ENCODE data around the gene RBM25.
"Not testable (repeated sequence)": the region's sequence is repeated elsewhere in the genome, so short reads cannot be mapped to it uniquely, and the experiment has no call there.

RBM25 gene

GRCh38 chr14:73153272-73153671, 94.9 kb downstream of the RBM25 start:
- DNase-seq (ENCODE audit: extremely low spot score): no peak
- no peak for TF ChIP-seq CTCF (IDR thresholded peaks at IDR 0.05; ENCODE audit: control extremely low read depth, extremely low read depth, low read depth, missing control alignments)
- CTCF ChIA-PET: interaction anchor here (1.0 to 1.4 kb wide), 4 partner anchors 11 to 20 kb away, joined by 3 to 6 read pairs (median 4); no protein-coding TSS in a partner anchor
- POLR2A ChIA-PET: no interaction called here

DNA sequence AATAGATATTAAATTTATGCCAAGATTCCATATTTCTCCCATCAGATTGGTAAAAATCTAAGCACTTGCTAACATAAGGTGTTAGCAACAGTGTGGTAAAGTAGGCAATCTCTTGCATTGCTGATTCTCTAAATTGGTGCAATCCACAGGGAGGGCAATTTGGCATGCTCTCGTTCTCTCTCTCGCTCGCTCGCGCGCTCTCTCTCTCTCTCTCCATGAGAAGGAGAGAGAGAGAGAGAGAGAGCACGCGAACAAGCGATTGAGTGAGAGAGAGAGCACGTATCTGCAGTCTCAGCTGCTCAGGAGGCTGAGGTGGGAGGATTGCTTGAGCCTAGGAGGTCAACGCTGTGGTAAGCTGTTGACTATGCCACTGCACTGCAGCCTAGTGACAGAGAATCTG, 103.9 kb downstream of the RBM25 start:
- ChIA-PET CTCF (interaction anchor here (1.2 to 1.6 kb wide), 2 partner anchors 11 to 307 kb away, joined by 3 to 5 read pairs; no protein-coding TSS in a partner anchor), POLR2A (no interaction called here)
- no peak for DNase-seq (ENCODE audit: extremely low spot score)
- TF ChIP-seq CTCF (IDR thresholded peaks at IDR 0.05; ENCODE audit: control extremely low read depth, extremely low read depth, low read depth, missing control alignments): no peak

DNA sequence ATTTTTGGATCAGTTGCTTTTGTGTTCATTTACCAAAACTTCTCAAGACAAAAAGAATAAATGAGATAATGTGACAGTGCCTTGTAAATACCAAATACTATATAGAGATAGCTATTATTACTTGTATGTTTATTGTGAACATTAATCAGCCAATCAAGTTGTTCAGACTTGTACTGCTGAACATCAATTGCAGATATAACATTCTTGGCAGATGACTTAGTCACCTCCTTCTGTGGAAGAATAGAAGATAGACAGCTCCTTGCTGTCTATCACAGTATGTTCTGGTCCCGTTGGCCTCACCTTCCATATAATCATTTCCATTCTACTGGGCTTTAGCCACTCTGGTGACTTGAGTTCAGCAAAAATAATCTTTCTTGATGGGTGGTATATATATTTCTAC, 108.1 kb downstream of the RBM25 start:
- ChIA-PET POLR2A (no interaction called here), CTCF (no interaction called here)
- no peak for DNase-seq (ENCODE audit: extremely low spot score)
- TF ChIP-seq CTCF (IDR thresholded peaks at IDR 0.05; ENCODE audit: control extremely low read depth, extremely low read depth, low read depth, missing control alignments): no peak

- POLR2A ChIA-PET: no interaction called here
- DNase-seq (ENCODE audit: extremely low spot score): no peak
- CTCF ChIA-PET: interaction anchor here (1.2 to 1.8 kb wide), 3 partner anchors 8 to 22 kb away, joined by 3 to 4 read pairs (median 4); no protein-coding TSS in a partner anchor
- no peak for TF ChIP-seq CTCF (IDR thresholded peaks at IDR 0.05; ENCODE audit: control extremely low read depth, extremely low read depth, low read depth, missing control alignments)
Measured at GRCh38 chr14:73167727-73168126, 109.4 kb downstream of the RBM25 start.

- CTCF ChIA-PET: interaction anchor here (0.7 to 1.8 kb wide), 4 partner anchors 8 to 401 kb away, joined by 3 to 4 read pairs (median 4); partner anchors contain the start of gene ACOT2
- POLR2A ChIA-PET: interaction anchor here (0.6 kb wide), 1 partner anchor 10 kb away, joined by 3 read pairs; no protein-coding TSS in a partner anchor
- DNase-seq (ENCODE audit: extremely low spot score): no peak
- TF ChIP-seq CTCF (IDR thresholded peaks at IDR 0.05; ENCODE audit: control extremely low read depth, extremely low read depth, low read depth, missing control alignments): no peak
Measured at GRCh38 chr14:73168274-73168673, 109.9 kb downstream of the RBM25 start.

DNA sequence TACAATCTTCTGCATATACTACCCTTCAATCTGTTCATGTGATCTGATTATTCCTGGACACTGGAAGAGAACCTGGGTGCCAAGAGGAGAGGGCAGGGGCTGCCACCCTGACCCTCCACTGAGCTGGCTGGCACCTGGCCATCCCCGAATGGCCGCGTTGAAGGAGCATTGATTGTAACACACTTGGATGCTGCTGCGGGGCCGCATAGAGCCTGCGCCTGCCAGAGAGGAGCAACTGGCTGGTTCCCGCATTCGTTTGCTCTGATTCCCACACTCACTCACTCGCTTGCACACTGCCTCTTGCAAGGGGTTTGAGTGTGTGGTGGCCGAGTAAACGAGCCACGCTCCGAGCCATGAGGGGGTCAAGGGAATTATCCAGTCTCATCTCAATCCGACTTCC, 110.4 kb downstream of the RBM25 start:
- ChIA-PET CTCF (interaction anchor here (0.7 to 1.4 kb wide), 3 partner anchors 16 to 401 kb away, joined by 3 to 4 read pairs (median 3); partner anchors contain the start of gene ACOT2), POLR2A (interaction anchor here (0.6 kb wide), 1 partner anchor 11 kb away, joined by 3 read pairs; no protein-coding TSS in a partner anchor)
- TF ChIP-seq CTCF (IDR thresholded peaks at IDR 0.05; ENCODE audit: control extremely low read depth, extremely low read depth, low read depth, missing control alignments): no peak
- DNase-seq (ENCODE audit: extremely low spot score): no peak

DNA sequence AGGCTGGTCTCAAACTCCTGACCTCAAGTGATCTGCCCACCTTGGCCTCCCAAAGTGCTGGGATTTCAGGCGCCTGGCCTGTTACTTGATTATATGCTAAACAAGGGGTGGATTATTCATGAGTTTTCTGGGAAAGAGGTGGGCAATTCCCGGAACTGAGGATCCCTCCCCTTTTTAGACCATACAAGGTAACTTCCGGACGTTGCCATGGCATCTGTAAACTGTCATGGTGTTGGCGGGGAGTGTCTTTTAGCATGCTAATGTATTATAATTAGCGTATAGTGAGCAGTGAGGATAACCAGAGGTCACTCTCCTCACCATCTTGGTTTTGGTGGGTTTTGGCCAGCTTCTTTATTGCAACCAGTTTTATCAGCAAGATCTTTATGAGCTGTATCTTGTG, 111.5 kb downstream of the RBM25 start:
- DNase-seq (ENCODE audit: extremely low spot score); POLR2A ChIA-PET: not testable (repeated sequence)
- CTCF ChIA-PET: interaction anchor here (1.3 kb wide), 1 partner anchor 19 kb away, joined by 3 read pairs; no protein-coding TSS in a partner anchor

Measured in GM10248 (cell line).